ENCODE data around the gene CDK5RAP2. TPM values are rescaled to one million over a fixed set of nuclear protein-coding genes. Genes with fewer than 3 reads are reported as not detected.
"Not testable (repeated sequence)": the region's sequence is repeated elsewhere in the genome, so short reads cannot be mapped to it uniquely, and the experiment has no call there.

The CDK5RAP2 gene
- total RNA-seq, 1 donor from 2014 or later: 80.0 TPM

DNA sequence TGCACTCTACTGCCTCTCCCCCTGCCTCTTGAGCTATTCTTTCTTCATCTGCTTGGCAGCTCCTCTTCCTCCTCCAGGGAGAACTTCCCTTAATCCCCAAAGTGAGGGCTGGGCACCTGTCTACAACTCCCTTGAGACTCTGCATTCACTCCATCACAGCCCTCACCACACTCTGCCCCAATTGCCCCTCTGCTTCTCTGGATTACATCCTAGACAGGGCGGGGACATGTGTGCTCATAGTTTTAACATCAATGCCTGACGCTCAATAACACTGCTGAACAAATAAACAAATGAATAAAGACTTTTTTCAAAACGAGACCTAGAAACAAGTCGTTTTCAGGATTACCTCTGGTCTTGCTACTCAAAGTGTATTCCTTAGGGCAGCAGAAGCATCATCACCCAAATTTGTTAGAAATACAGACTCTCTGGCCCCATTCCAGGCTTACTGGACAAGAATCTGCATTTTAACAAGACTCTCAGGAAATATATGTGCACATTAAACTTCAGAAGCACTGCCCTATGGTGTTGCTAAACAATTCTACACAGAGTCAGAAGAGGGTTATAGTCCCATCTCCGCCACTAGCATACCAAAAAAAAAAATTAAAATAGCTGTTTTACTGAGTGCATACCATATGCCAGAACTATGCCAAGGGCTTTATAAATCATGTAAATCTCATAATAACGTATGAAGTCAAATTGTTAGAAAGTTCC lies 115.6 kb downstream of the CDK5RAP2 start:
- TF ChIP-seq, protein P1, sequence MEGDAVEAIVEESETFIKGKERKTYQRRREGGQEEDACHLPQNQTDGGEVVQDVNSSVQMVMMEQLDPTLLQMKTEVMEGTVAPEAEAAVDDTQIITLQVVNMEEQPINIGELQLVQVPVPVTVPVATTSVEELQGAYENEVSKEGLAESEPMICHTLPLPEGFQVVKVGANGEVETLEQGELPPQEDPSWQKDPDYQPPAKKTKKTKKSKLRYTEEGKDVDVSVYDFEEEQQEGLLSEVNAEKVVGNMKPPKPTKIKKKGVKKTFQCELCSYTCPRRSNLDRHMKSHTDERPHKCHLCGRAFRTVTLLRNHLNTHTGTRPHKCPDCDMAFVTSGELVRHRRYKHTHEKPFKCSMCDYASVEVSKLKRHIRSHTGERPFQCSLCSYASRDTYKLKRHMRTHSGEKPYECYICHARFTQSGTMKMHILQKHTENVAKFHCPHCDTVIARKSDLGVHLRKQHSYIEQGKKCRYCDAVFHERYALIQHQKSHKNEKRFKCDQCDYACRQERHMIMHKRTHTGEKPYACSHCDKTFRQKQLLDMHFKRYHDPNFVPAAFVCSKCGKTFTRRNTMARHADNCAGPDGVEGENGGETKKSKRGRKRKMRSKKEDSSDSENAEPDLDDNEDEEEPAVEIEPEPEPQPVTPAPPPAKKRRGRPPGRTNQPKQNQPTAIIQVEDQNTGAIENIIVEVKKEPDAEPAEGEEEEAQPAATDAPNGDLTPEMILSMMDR (IDR thresholded peaks at IDR 0.05): no peak
- no peak overlapping the region for H3K4me3 Mint-ChIP-seq
- H3K27ac Mint-ChIP-seq: no peak overlapping the region
- ChIA-PET POLR2A (no interaction called here), CTCF (no interaction called here)
- no peaks in the 10 kb centered on the region for H3K9me3 Mint-ChIP-seq
- peaks cover 87% of the 10 kb centered on the region for H3K36me3 Mint-ChIP-seq (ENCODE audit: low read depth)
- DNase-seq (no peak), ATAC-seq (ENCODE audit: low read depth) (no peak)
- no peaks in the 10 kb centered on the region for H3K4me1 Mint-ChIP-seq
- intact Hi-C loops (cut with micrococcal nuclease): no loop called here
- H3K27me3 Mint-ChIP-seq: no peaks in the 10 kb centered on the region

DNA sequence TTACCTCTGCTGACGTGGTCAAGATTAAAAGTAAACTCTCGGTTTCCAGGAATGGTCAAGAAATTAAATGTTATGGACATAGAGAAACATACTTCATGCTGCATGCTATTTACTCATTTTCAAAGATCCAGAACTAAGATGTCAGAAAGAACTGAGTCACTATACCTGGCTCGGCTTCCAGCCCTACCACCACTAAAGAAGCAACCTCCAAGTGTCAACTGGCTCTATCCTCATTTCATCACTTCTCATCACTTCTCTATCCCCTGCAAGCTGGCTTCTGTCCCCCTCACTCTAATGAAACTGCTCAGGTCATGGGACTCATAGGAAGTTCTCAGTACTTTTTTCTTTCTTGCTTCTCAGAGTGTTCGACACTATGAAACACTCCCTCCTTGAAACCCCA lies 116.2 kb downstream of the CDK5RAP2 start:
- ChIA-PET CTCF (no interaction called here), POLR2A (no interaction called here)
- ATAC-seq (ENCODE audit: low read depth) (no peak), DNase-seq (no peak)
- Mint-ChIP-seq H3K27ac (no peak overlapping the region), H3K9me3 (no peaks in the 10 kb centered on the region), H3K4me1 (no peaks in the 10 kb centered on the region), H3K4me3 (no peak overlapping the region), H3K36me3 (ENCODE audit: low read depth) (peaks cover 87% of the 10 kb centered on the region), H3K27me3 (no peaks in the 10 kb centered on the region)
- intact Hi-C loops (cut with micrococcal nuclease): no loop called here
- TF ChIP-seq, protein P1 (IDR thresholded peaks at IDR 0.05): no peak

DNA sequence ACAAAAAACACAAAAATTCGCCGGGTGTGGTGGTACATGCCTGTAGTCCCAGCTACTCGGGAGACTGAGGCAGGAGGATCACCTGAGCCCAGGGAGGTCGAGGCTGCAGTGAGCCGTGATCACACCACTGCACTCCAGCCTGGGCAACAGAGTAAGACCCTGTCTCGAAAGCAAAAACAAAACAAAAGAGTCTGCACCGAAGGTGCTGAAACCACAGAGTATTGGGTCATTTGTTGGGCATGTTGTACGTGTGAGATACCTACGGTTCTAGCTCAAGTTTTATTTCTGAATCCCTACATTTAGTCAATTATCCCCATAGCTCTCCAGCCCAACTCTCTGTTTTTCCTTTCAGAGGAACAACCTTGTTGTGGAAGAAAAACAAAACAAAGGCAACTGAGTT lies 118.3 kb downstream of the CDK5RAP2 start:
- intact Hi-C loops (cut with micrococcal nuclease); POLR2A ChIA-PET; H3K27ac Mint-ChIP-seq; CTCF ChIA-PET; ATAC-seq (ENCODE audit: low read depth); H3K4me1 Mint-ChIP-seq; H3K27me3 Mint-ChIP-seq; DNase-seq; H3K4me3 Mint-ChIP-seq; H3K9me3 Mint-ChIP-seq: not testable (repeated sequence)
- H3K36me3 Mint-ChIP-seq (ENCODE audit: low read depth): peaks cover 94% of the 10 kb centered on the region

DNA sequence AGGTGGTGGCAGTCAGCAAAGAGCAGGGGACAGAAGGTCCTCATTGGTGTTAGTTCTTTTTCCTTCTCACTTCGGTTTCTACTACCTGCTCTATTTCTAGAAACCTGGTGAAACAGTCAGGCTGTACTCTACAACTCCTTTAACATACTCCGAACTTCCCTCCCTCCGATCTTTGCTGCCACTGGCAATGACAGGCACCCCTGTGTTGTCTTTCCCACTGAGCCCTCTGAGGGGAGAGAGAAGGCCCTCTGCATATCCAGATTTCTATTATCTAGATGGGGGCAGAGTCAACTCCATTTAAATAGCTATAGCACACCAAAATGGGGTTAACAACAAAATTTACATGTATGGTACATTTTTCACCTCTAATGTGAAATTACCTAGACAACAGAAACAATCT lies 123.7 kb downstream of the CDK5RAP2 start:
- H3K4me1 Mint-ChIP-seq: no peaks in the 10 kb centered on the region
- ChIA-PET POLR2A (no interaction called here), CTCF (no interaction called here)
- ATAC-seq (ENCODE audit: low read depth): no peak
- no peaks in the 10 kb centered on the region for H3K27me3 Mint-ChIP-seq
- TF ChIP-seq, protein P1 (IDR thresholded peaks at IDR 0.05): no peak
- no peaks in the 10 kb centered on the region for H3K9me3 Mint-ChIP-seq
- H3K27ac Mint-ChIP-seq: no peak overlapping the region
- peaks cover 93% of the 10 kb centered on the region for H3K36me3 Mint-ChIP-seq (ENCODE audit: low read depth)
- DNase-seq: no peak
- no peak overlapping the region for H3K4me3 Mint-ChIP-seq
- intact Hi-C loops (cut with micrococcal nuclease): no loop called here

DNA sequence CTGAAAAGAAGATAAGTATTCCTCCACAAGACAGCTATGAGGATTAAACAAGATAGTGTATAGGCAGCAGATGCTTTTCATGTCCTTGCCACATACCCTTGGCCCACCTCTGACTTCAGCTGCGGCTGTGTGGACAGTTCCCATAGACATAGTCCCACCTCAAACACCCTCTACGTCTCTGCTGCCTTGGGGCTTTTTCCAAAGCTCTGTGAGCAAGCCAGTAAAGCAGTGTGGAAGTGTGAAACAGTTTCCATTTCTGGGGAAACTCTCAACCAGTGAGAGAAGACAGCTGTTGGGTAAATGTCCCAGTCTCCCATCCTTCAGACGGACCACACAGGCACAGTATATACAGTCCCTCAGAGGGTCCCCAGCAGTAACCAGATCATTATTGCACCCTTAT lies 125.5 kb downstream of the CDK5RAP2 start:
- no peak for DNase-seq
- H3K27me3 Mint-ChIP-seq: no peaks in the 10 kb centered on the region
- H3K27ac Mint-ChIP-seq: no peak overlapping the region
- H3K4me3 Mint-ChIP-seq: no peak overlapping the region
- CTCF ChIA-PET: no interaction called here
- TF ChIP-seq, protein P1 (IDR thresholded peaks at IDR 0.05): no peak
- POLR2A ChIA-PET: no interaction called here
- intact Hi-C loops (cut with micrococcal nuclease): no loop called here
- H3K9me3 Mint-ChIP-seq: no peaks in the 10 kb centered on the region
- H3K36me3 Mint-ChIP-seq (ENCODE audit: low read depth): peaks cover 93% of the 10 kb centered on the region
- no peaks in the 10 kb centered on the region for H3K4me1 Mint-ChIP-seq
- ATAC-seq (ENCODE audit: low read depth): no peak

DNA sequence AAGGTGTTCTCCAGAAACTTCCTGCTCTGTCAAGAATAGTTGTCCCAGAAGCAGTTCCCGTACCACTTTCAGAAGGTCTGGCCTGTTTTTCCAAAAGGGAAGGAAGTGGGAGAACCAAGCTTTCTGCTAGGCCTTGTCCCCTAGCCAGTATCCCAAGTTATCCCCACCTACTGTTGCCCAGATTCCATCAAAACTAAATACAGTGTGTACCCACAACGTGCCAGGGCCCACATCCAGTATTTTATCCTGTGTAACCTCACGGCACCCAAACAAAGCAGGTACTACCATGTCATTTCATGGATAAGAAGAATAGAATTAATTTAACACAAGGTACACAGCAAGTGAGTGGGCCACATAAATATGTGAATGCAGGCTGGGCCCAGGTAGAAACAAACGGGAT lies 126.2 kb downstream of the CDK5RAP2 start:
- ChIA-PET POLR2A (no interaction called here), CTCF (no interaction called here)
- Mint-ChIP-seq H3K4me1 (no peaks in the 10 kb centered on the region), H3K36me3 (ENCODE audit: low read depth) (peaks cover 93% of the 10 kb centered on the region), H3K9me3 (no peaks in the 10 kb centered on the region), H3K4me3 (no peak overlapping the region), H3K27ac (no peak overlapping the region), H3K27me3 (no peaks in the 10 kb centered on the region)
- TF ChIP-seq, protein P1 (IDR thresholded peaks at IDR 0.05): no peak
- intact Hi-C loops (cut with micrococcal nuclease): no loop called here
- ATAC-seq (ENCODE audit: low read depth) (no peak), DNase-seq (no peak)
